Kidney epithelial cell (primary cell): ENCODE results near the gene SNRPA. TPM values are rescaled to one million over a fixed set of nuclear protein-coding genes. Genes with fewer than 3 reads are reported as not detected.
A peak's percentile ranks its signal among the peaks of the same experiment; 100 is the strongest.

Experiments
- DNase-seq: peaks from one replicate; pipeline ENCODE4 v3.0.0-alpha.2; 2010; ENCODE audit warnings: low read depth
- H3K27me3 ChIP-seq: 2 replicates; pipeline ENCODE4 v1.6.0; 2011; ENCODE audit warnings: low read length; ENCODE audit not compliant: control insufficient read depth, insufficient read depth
- H3K36me3 ChIP-seq: 2 replicates; pipeline ENCODE4 v1.5.1; 2011; ENCODE audit warnings: low read length; ENCODE audit not compliant: control insufficient read depth, insufficient read depth
- H3K4me3 ChIP-seq: 2 replicates; pipeline ENCODE4 v1.5.1; 2011; ENCODE audit warnings: low read depth, mild to moderate bottlenecking, control low read depth, low read length
- total RNA-seq: library from RNA; depleted of rRNA; stranded (reverse); fragments of >200 nt; gene quantifications from 2 replicates; pipeline ENCODE4 v1.2.3, GENCODE V29; 2015
- TF ChIP-seq, protein P1 (sequence below): IDR thresholded peaks from 2 replicates; pipeline ENCODE4 v1.5.1; 2011; ENCODE audit warnings: mild to moderate bottlenecking, moderate library complexity, low read length, control low read depth, inconsistent platforms; ENCODE audit not compliant: insufficient read depth, poor library complexity, severe bottlenecking

The SNRPA gene
- total RNA-seq, 1 donor from 2014 or later: 110 TPM

DNA sequence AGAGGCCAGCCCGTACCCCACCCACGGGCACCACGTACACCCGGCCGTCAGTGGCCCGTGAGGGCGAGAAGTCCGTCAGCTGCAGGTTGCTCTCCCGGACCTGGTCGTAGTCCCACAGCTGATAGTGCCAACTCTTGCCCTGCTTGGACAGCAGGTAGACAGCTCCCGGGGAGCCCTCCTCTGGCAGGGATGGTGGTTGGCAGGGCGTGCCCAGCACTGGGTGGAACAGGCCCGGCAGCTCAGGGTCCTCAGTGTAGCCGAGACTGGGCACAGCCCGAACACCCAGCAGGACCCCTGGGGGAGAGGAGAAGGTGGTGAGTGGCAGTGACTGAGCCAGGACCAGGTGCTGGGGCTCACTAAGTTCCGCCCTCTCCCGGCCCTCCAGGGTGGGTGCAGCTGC, 8.5 kb upstream of the SNRPA start:
- Histone ChIP-seq H3K27me3 (no peaks in the 10 kb centered on the region), H3K36me3 (no peaks in the 10 kb centered on the region), H3K4me3 (no peak overlapping the region)
- DNase-seq: no peak
- TF ChIP-seq, protein P1, sequence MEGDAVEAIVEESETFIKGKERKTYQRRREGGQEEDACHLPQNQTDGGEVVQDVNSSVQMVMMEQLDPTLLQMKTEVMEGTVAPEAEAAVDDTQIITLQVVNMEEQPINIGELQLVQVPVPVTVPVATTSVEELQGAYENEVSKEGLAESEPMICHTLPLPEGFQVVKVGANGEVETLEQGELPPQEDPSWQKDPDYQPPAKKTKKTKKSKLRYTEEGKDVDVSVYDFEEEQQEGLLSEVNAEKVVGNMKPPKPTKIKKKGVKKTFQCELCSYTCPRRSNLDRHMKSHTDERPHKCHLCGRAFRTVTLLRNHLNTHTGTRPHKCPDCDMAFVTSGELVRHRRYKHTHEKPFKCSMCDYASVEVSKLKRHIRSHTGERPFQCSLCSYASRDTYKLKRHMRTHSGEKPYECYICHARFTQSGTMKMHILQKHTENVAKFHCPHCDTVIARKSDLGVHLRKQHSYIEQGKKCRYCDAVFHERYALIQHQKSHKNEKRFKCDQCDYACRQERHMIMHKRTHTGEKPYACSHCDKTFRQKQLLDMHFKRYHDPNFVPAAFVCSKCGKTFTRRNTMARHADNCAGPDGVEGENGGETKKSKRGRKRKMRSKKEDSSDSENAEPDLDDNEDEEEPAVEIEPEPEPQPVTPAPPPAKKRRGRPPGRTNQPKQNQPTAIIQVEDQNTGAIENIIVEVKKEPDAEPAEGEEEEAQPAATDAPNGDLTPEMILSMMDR: no peak

- TF ChIP-seq, protein P1: no peak
- Histone ChIP-seq H3K36me3 (no peaks in the 10 kb centered on the region), H3K4me3 (no peak overlapping the region), H3K27me3 (no peaks in the 10 kb centered on the region)
- no peak for DNase-seq
Observed at GRCh38 chr19:40742886-40743285, 8.1 kb upstream of the SNRPA start.

GRCh38 chr19:40743926-40744325, 7.1 kb upstream of the SNRPA start:
- Histone ChIP-seq H3K4me3 (no peak overlapping the region), H3K36me3 (no peaks in the 10 kb centered on the region), H3K27me3 (no peaks in the 10 kb centered on the region)
- TF ChIP-seq, protein P1: no peak
- no peak for DNase-seq

DNA sequence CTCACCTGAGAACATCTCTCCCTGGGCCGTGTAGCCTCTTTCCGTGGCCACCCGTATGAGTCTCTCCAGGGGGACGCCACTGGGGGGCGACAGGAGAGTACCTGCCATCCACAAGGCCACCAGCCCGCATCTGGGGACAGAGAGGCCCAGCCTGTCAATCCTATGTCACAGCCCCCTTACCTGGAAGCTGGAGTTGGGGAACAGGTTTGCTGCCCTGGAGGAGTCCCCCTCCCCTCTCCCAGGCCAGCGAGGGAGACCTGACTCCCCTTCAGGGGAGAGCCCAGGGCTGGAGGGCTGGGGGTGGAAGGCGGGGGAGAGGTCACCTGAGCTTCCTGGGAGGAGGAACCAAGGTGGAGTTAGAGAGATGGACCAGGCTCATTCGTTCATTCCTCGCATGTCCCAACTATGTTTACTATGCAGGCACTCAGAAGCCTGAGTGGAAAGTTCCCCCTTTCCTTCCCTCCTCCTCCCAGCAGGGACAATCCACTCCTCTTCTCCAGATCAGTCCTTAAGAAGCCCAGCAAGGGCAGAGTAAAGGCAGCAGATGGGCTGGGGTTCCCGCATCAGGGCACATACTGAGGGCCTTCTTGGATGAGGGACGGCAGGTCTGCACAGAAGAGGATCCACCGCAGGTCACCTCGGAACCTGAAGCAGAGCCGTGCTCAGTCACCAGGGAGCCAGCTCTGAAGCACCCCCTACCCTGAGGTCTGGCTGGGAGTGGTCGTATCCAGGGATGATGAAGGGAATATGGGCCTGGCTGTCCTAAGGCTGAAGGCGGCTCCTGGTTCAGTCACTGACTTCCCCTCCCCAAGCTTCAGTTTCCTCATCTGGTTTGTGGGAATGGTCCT, 6.2 kb upstream of the SNRPA start:
- Histone ChIP-seq H3K4me3 (no peak overlapping the region), H3K36me3 (no peaks in the 10 kb centered on the region), H3K27me3 (no peaks in the 10 kb centered on the region)
- TF ChIP-seq, protein P1: no peak
- DNase-seq: no peak

GRCh38 chr19:40745402-40745780, 5.6 kb upstream of the SNRPA start:
- Histone ChIP-seq H3K4me3 (no peak overlapping the region), H3K27me3 (no peaks in the 10 kb centered on the region), H3K36me3 (no peaks in the 10 kb centered on the region)
- DNase-seq: peak; percentile 32
- TF ChIP-seq, protein P1: no peak

DNA sequence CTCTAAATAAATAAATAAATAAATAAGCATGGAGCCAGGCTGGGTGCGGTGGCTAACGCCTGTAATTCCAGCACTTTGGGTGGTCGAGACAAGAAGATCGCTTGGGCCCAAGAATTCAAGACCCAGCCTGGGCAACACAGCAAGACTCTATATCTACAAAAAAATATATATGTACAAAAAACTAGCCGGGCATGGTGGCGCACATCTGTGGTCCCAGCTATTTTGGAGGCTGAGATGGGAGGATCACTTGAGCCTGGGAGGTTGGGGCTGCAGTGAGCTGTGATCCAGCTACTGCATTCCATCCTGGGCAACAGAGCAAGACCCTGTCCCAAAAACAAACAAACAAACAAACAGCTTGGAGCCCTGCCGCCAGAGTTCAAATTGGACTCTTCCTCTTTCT, 3.5 kb upstream of the SNRPA start:
- TF ChIP-seq, protein P1: no peak

More for the DNA sequence above, 3.5 kb upstream of the SNRPA start:
- H3K27me3 ChIP-seq: no peaks in the 10 kb centered on the region
- peaks cover 1% of the 10 kb centered on the region for H3K36me3 ChIP-seq
- H3K4me3 ChIP-seq: no peak overlapping the region
- no peak for DNase-seq
